H7 (cell line): Measurements from ENCODE around the gene TEX261. TPM values are rescaled to one million over a fixed set of nuclear protein-coding genes. Genes with fewer than 3 reads are reported as not detected.
A peak's percentile ranks its signal among the peaks of the same experiment; 100 is the strongest.

Experiments used
- DNase-seq: peaks from one replicate; pipeline ENCODE4 v3.0.0; 2012
- H3K27me3 ChIP-seq: 2 replicates; pipeline ENCODE4 v1.6.0; 2011; ENCODE audit warnings: mild to moderate bottlenecking, low read length; ENCODE audit not compliant: control insufficient read depth, insufficient read depth
- H3K36me3 ChIP-seq: replicated peaks from 2 replicates; pipeline ENCODE4 v1.5.1; 2011; ENCODE audit warnings: low read length; ENCODE audit not compliant: control insufficient read depth, insufficient read depth
- H3K4me3 ChIP-seq: 2 replicates; pipeline ENCODE4 v1.5.1; 2011; ENCODE audit warnings: low read depth, mild to moderate bottlenecking, control low read depth, low read length, moderate library complexity; ENCODE audit not compliant: insufficient read depth
- total RNA-seq: library from RNA; depleted of rRNA; stranded (reverse); fragments of >200 nt; shearing (Covaris generic); gene quantifications from 2 replicates; pipeline ENCODE4 v1.2.3, GENCODE V29; 2014

The TEX261 gene
- total RNA-seq, 1 experiment from 2014 or later: 13.4 TPM

DNA sequence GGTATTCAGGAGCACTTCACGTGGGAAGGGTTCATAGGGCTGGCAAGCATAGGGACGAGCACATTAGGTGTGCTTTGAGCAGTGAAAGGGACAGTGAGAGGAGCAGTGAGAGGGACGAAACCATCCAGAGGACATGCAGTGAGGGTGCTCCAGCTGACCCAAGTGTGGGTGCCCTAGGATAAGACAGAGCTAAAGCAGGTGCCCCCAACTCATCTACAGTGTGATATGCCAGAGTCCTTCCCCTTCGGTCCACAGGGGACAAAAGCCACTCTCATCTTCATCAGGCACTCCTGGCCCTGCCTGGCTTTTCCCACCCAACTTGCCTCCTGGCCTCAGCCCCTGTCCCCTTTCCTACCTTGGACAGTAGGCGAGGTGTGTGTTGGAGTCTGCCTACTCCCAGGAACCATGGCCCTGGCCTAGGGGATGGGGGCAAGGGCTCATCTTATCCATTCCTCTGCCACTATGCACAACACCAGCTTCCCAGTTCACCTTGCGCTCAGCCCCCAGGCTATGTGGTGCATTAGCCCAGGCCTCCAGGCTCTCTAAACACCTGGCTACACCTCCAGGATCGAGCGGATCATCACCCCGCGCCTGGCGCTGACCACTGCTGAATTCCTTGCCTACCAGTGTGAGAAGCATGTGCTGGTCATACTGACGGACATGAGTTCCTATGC lies 32.3 kb downstream of the TEX261 start:
- peak; percentile 36 for DNase-seq
- no peak overlapping the region for H3K4me3 ChIP-seq
- peaks cover 41% of the 10 kb centered on the region for H3K27me3 ChIP-seq
- H3K36me3 ChIP-seq: no peaks in the 10 kb centered on the region

DNA sequence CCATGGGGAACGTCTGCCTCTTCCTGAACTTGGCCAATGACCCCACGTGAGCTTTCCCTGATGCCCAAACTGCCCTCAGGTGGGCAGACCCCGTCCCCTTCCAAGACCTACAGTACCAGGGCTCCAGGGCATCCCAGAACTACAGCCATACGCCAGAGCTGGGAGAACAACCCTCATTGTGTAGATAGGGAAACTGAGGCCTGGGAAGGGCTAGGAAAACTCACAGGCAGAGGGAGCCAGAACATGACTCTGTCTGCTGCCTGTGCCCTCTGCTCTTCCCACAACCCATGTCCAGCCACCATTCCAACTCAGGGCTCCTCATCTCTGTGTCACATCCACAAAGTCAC lies 33.1 kb downstream of the TEX261 start:
- H3K27me3 ChIP-seq: peaks cover 36% of the 10 kb centered on the region
- no peaks in the 10 kb centered on the region for H3K36me3 ChIP-seq
- peak; percentile 8 for DNase-seq
- H3K4me3 ChIP-seq: no peak overlapping the region

DNA sequence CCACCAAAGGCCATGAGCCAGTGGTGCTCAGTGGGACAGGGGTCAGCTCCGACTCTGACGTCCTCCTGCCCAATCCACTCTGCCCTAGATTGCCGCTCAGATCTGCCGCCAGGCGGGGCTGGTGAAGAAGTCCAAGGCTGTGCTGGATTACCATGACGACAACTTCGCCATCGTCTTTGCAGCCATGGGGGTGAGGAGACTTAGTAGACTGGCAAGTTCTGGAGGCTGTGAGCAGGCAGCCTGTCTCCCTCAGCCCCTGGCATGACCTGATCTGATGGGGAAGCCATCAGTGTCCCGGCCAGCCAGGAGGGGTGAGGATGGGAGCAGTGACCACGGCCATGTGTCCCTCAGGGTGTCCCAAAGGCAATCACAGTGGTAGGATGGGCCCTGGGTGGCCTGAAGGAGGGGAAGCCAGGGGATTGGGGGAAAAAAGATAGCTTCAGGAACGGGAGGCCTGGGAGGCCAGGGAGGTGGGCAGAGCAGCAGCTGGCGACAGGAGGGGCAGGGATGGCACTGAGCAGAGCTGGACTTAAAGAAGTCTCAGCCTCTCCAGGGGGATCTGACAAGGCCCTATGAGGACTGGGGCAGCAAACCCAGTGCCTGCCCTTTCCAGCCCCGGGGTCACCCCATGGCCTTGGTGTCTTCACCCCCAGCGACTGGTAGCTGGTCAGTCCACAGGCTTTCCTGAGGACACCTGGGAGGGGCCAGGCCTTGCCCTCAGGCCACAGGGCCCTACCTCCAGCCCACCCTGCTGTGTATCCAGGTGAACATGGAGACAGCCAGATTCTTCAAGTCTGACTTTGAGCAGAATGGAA lies 33.6 kb downstream of the TEX261 start:
- Histone ChIP-seq H3K36me3 (no peaks in the 10 kb centered on the region), H3K4me3 (no peak overlapping the region), H3K27me3 (peaks cover 36% of the 10 kb centered on the region)
- peak; percentile 67 for DNase-seq

DNA sequence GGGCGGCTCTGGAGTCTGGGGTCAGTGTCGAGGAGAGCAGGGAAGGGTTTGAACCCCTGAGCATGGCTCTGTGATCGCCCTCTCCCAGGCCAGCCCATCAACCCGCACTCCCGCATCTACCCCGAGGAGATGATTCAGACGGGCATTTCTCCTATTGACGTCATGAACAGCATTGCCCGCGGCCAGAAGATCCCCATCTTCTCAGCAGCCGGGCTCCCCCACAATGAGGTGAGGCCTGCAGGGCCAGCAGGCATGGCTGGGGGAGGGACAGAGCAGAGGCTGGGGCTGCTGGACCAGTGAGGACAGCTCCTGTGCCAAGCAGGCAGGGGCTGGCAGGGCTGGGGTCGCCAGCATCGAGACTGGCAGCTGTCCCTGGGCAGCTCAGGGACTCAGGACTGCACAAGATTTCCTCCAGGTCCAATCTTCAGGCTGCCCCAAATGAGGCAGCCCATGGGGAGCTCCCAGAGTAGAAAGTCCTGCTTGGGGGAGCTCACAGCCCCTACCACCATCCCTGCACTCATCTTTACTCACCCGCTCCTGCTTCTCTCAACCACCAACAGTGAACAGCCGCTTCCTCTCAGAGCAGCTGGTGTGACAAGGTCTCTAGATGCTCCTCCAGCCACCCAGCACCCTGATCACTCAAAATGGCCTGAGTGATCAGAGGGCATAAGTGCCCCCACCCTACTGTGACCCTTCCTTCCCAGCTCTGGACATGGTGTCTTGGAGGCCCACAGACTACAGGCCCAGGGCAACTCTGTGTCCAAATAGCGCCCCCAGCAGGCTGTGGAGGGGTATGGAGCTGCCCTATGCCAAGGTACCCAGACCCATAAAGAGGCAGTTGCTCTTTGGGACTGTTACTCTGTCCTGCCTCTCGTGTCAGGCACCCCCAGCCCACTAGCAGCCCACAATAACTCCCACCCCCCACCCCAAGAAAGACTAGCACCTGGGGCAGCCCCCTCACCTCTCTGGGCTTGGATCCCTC lies 34.5 kb downstream of the TEX261 start:
- Histone ChIP-seq H3K4me3 (no peak overlapping the region), H3K36me3 (no peaks in the 10 kb centered on the region), H3K27me3 (peaks cover 33% of the 10 kb centered on the region)
- DNase-seq: peak; percentile 80

GRCh38 chr2:70959271-70959761 lies 35.4 kb downstream of the TEX261 start:
- Histone ChIP-seq H3K36me3 (no peaks in the 10 kb centered on the region), H3K4me3 (no peak overlapping the region), H3K27me3 (peaks cover 32% of the 10 kb centered on the region)
- DNase-seq: peak; percentile 10

DNA sequence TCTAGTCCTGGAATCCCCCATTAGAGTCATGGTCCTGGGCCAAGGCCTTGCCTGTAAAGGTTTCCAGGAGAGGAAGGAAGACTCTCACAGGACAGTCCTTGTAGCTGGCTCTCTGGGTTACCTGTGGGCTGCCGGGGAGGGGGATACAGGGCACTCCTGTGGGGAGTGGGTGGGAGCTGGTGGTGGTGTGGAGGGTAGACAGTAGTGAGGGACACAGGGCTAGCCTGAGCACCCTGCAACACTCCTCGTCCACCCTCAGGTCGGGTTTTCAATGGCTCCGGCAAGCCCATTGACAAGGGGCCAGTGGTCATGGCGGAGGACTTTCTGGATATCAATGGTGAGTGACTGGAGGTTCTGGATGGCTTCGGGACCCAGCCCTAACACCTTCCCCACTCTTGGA lies 35.9 kb downstream of the TEX261 start:
- peaks cover 28% of the 10 kb centered on the region for H3K27me3 ChIP-seq
- no peaks in the 10 kb centered on the region for H3K36me3 ChIP-seq
- peak; percentile 8 for DNase-seq
- no peak overlapping the region for H3K4me3 ChIP-seq

GRCh38 chr2:70957798-70958197 lies 36.9 kb downstream of the TEX261 start:
- Histone ChIP-seq H3K36me3 (no peaks in the 10 kb centered on the region), H3K27me3 (peaks cover 23% of the 10 kb centered on the region), H3K4me3 (no peak overlapping the region)
- DNase-seq: peak; percentile 18

- peaks cover 17% of the 10 kb centered on the region for H3K27me3 ChIP-seq
- no peak overlapping the region for H3K4me3 ChIP-seq
- DNase-seq: no peak
- H3K36me3 ChIP-seq: no peaks in the 10 kb centered on the region
Observed at GRCh38 chr2:70956141-70956540, 38.5 kb downstream of the TEX261 start.

DNA sequence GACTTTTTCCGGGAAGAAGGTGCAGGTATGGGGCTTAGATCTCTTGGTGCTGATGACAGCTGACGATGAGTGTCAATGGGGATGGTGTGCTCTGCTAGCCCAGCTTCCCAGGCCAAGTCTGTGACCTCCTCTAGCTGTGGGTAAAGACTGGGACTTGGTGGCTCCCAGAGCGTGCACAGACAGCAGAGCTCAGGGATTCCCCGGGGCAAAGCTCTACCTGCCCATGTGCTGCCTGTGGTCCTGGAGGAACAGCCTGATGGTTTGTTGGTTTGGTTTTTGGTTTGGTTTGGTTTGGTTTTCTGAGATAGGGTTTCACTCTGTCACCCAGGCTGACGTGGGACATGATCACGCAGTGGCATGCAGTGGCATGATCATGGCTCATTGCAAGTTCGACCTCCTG lies 39.8 kb downstream of the TEX261 start:
- no peaks in the 10 kb centered on the region for H3K36me3 ChIP-seq
- peak; percentile 5 for DNase-seq
- H3K27me3 ChIP-seq: peaks cover 15% of the 10 kb centered on the region
- no peak overlapping the region for H3K4me3 ChIP-seq

GRCh38 chr2:70949086-70949485 lies 45.6 kb downstream of the TEX261 start:
- no peaks in the 10 kb centered on the region for H3K36me3 ChIP-seq
- no peak overlapping the region for H3K4me3 ChIP-seq
- peak; percentile 9 for DNase-seq
- H3K27me3 ChIP-seq: peaks cover 34% of the 10 kb centered on the region

DNA sequence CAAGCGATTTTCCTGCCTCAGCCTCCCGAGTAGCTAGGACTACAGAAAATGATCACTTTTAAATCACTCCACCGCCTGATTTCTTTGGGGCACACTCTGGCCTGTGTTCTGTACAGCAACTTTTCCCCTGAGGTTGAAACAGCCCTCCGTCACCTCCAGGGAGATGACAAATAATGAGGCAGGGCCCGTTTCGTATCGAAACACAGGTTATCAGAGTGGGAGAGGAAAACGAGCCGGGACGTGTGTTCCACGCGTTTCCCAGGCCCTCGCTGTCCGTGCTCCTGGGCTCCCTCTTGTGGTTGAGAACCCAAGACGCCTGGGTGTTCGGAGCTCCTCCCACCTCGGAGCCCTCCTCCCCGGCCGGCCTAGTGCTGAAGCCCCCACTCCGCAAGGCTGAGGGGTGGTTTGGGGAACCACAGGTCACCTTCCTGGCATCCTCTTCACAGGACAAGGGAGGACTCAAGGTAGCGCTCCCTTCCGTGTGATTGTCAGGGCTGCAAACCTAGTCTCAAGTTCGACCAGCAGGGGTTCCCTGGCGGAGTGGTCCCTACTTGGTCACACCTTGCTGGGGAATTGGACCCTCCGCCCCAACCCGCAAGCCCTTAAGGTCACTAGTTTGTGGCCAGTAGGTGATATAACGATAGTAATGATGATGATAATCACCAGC lies 46.2 kb downstream of the TEX261 start:
- H3K36me3 ChIP-seq: no peaks in the 10 kb centered on the region
- H3K4me3 ChIP-seq: peak overlapping the region; percentile 18; the same call in 1 of the 2 replicates
- peak; percentile 91 for DNase-seq
- peaks cover 35% of the 10 kb centered on the region for H3K27me3 ChIP-seq

GRCh38 chr2:70947556-70948184 lies 47.0 kb downstream of the TEX261 start:
- Histone ChIP-seq H3K27me3 (peaks cover 35% of the 10 kb centered on the region), H3K4me3 (no peak overlapping the region), H3K36me3 (no peaks in the 10 kb centered on the region)
- peak; percentile 22 for DNase-seq

GRCh38 chr2:70946832-70947442 lies 47.7 kb downstream of the TEX261 start:
- Histone ChIP-seq H3K36me3 (no peaks in the 10 kb centered on the region), H3K4me3 (no peak overlapping the region), H3K27me3 (peaks cover 39% of the 10 kb centered on the region)
- DNase-seq: peak; percentile 79
